NT2/D1 (cell line): ENCODE results near the gene CDNF.

ENCODE experiments used
- SUZ12 ChIP-seq: IDR thresholded peaks from 2 replicates; pipeline ENCODE4 v1.6.1; 2011; ENCODE audit not compliant: insufficient read length, insufficient read depth; ENCODE audit errors: extremely low read depth
- YY1 ChIP-seq: IDR thresholded peaks from 2 replicates; pipeline ENCODE4 v1.6.1; 2011; ENCODE audit not compliant: insufficient read length, insufficient read depth
- ZNF274 ChIP-seq: IDR thresholded peaks from 2 replicates; pipeline ENCODE4 v1.6.1; 2011; ENCODE audit warnings: mild to moderate bottlenecking, low read depth, low read length

GRCh38 chr10:14822879-14823755 lies 14.7 kb downstream of the CDNF start:
- no peak for TF ChIP-seq YY1
- TF ChIP-seq ZNF274, result no peak
- no peak for TF ChIP-seq SUZ12
